ENCODE results near the gene TMEM131L.

GRCh38 chr4:153449338-153449737, 16.8 kb upstream of the TMEM131L start:
- TF ChIP-seq EZH2phosphoT487 (IDR thresholded peaks at IDR 0.05; ENCODE audit: borderline replicate concordance), result no peak
- TF ChIP-seq CTCF (conservative IDR thresholded peaks at IDR 0.05; ENCODE audit: low read length), result no peak
